Non-pigmented ciliary epithelial cell (primary cell): ENCODE measurements around the gene CDNF.
A peak's percentile ranks its signal among the peaks of the same experiment; 100 is the strongest.
"Not testable (repeated sequence)": the region's sequence is repeated elsewhere in the genome, so short reads cannot be mapped to it uniquely, and the experiment has no call there.

Source experiments
- DNase-seq: peaks from one replicate; pipeline ENCODE4 v3.0.0-alpha.2; 2010; ENCODE audit warnings: low read depth

Gene CDNF

GRCh38 chr10:14838582-14839304, 906 bp upstream of the CDNF start:
- no peak for DNase-seq

- DNase-seq = peak; percentile 10
Measured at GRCh38 chr10:14837003-14837756, 657 bp downstream of the CDNF start.

DNA sequence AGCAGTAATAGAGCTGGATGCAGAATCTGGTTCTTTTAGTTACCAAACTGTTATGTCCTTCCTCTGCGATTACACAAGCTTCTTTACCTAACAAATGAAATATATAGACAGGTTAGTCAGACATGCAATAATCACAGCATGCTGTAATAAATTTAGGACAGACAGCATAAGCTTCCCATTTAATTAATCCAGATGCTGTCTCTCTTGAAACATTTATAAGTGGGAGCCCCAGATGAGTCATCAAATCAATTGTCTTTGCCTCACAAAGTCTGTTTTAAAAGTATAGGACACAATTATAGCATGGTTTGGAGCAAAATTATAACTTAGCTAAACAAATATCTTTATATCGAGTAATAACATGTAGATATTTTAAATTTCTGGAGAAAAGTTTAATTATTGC, 1.6 kb downstream of the CDNF start:
- DNase-seq = no peak

DNA sequence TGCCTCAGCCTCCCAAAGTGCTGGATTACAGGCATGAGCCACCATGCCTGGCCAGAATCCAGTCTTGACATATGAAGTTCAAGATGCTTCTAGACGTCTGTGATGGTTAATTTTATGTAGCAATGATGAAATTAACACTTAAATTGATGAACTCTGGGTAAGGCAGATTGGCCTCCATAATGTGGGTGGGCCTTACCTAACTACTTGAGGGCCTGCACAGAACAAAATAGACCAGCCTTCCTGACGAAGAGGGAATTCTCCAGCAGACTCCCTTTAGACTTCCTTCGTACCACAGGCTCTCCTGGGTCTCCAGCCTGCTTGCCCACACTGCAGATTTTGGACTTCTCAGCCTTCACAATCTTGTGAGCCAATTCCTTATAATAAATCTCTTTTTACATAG, 4.7 kb downstream of the CDNF start:
- DNase-seq = no peak

- DNase-seq = no peak
Measured at GRCh38 chr10:14826076-14826829, 11.6 kb downstream of the CDNF start.

DNA sequence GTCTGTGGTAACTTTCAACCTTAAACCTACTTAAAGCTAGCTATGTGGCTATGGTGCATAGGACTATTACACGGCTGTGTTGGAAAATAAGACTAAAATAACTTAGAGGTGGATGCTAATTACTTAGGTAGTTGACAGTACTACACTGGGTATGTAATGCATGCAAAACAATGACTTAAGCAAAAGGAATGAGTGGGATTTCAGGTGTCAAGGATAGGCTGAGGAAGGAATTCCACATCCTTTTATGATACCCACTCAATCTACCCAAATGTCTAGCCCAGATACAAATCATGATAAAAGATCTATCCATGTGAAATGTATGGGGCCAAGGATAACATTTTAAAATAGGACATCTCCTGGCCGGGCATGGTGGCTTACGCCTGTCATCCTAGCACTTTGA, 13.9 kb downstream of the CDNF start:
- DNase-seq = no peak

DNA sequence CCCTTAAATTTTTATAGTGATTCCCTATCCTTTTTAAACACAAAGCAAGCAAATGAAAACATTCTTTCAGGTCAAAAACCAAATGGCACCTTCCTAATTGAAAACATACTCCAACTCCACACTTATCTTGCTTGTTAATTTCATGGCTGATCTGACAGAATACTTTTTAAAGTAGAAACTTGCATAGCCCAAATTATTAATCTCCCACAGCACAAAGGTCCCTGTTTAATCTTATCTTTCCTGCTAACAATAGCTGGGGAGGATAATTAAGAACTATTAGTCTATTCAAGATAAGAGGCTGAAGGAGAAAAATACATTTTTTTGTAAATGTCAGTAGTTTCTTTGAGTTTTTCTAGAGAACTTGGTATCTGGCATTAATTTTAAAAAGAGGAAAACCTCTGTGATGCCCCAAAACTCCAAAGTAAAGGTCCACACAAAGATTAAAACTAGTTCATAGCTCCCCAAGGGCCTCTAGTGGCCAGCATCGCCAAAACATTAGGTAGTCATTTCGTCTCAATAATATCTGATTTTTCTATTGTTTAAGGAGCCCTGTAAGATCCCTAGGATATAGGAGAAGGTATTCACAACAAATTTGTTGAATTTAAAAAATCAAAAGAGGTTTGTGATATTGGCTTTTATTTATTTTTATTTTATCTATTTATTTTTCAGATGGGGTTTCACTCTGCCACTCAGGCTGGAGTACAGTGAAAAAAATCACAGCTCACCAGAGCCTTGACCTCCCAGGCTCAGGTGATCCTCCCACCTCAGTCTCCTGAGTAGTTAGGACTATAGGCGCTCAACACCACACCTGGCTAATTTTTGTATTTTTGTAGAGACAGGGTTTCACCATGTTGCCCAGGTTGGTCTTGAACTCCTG, 14.7 kb downstream of the CDNF start:
- DNase-seq = peak; percentile 8

- DNase-seq = no peak
Measured at GRCh38 chr10:14821635-14822375, 16.0 kb downstream of the CDNF start.

DNA sequence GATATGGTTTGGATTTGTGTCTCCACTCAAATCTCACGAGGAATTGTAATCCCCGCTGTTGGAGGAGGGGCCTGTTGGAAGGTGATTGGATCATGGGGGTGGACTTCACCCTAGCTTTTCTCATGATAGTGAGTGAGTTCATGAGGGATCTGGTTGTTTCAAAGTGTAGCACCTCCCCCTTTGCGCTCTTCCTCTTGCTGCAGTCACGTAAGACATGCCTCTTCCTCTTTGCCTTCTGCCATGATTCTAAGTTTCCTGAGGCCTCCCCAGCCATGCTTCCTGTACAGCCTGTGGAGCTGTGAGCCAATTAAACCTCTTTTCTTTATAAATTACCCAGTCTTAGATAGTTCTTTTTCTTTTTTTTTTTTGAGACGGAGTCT, 17.1 kb downstream of the CDNF start:
- no peak for DNase-seq

- peak; percentile 76 for DNase-seq
Measured at GRCh38 chr10:14820010-14820774, 17.6 kb downstream of the CDNF start.

DNA sequence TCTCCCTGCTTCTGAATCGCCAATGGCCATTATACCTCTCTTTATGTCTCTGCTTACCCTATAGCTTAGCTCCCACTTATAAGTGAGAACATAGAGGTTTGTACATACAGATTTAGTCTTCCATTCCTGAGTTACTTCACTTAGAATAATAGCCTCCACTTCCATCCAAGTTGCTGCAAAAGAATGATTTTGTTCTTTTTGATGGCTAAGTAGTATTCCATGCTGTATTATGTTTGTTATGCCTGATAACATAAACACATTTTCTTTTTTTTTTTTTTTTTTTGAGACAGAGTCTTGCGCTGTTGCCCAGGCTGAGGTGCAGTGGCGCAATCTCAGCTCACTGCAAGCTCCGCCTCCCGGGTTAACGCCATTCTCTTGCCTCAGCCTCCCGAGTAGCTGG, 21.1 kb downstream of the CDNF start:
- not testable (repeated sequence) for DNase-seq

DNA sequence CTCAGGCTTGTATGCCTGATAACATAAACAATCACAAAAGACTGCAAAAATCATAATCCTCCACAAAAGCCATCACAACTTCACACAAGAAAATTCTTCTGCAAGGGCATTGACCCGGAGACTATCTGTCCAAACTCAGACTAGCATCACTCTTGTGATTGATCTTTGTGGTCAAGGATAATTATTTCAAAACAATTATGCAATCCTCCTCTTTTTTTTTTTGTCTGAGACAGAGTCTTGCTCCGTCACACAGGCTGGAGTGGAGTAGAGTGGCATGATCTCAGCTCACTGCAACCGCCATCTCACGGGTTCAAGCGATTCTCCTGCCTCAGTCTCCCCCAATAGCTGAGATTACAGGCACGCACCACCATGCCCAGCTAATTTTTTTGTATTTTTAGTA, 22.2 kb downstream of the CDNF start:
- no peak for DNase-seq

GRCh38 chr10:14812271-14812670, 25.6 kb downstream of the CDNF start:
- no peak for DNase-seq

GRCh38 chr10:14810969-14811953, 26.6 kb downstream of the CDNF start:
- DNase-seq = no peak

GRCh38 chr10:14806318-14806717, 31.5 kb downstream of the CDNF start:
- DNase-seq = no peak

- no peak for DNase-seq
Measured at GRCh38 chr10:14803827-14804226, 34.0 kb downstream of the CDNF start.

- DNase-seq = no peak
Measured at GRCh38 chr10:14801723-14802122, 36.1 kb downstream of the CDNF start.

DNA sequence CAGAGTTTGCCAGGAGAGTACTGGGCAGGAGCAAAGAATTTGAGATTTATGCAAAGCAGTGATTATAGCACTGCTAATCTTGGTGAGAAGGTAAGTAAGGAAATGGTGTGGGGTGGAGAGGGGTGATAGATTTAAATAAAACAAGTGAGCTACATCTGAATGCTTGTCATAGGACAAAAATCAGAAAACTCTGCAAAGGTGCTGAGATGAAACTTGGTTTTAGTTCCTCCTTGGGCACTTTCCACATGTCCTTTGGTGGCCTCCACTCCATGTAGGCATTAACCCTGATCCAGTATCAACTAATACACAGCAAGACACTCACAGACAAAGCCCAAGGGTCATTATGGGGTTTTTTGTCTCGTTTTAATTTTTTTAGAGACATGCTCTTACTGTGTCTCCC, 37.4 kb downstream of the CDNF start:
- DNase-seq = no peak

DNA sequence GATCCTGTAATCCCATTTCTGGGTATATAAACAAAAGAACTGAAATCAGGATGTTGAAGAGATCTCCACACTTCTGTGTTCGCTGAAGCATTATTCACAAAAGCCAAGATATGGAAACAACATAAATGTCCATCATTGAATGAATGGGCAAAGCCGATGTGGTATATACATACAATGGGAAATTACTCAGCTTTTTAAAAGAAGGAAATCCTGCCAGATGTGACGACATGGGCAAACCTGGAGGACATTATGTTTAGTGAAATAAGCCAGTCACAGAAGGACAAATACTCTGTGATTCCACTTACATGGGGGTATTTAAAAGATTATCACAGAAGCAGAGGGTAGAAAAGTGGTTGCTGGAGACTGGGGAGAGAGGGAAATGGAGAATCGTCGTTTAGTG, 39.2 kb downstream of the CDNF start:
- DNase-seq = no peak
